KBM-7 (cell line): ENCODE data around the gene CAPN11.
"Not testable (repeated sequence)": the region's sequence is repeated elsewhere in the genome, so short reads cannot be mapped to it uniquely, and the experiment has no call there.

Source experiments
- DNase-seq: peaks from one replicate; pipeline ENCODE4 v3.0.0-alpha.2; 2015
- in situ Hi-C: fragments of 300-500 bp; cut with MboI; formaldehyde crosslinking; loops from 2 replicates; pipeline ENCODE4 v1.14.3; 2020; ENCODE audit warnings: low sequenced_read_pairs, low pct_unique_long_range_greater_than_20kb, mixed read lengths

The CAPN11 gene

GRCh38 chr6:44221291-44221960, 62.8 kb downstream of the CAPN11 start:
- in situ Hi-C loops = no loop called here
- DNase-seq = peak; percentile 83

- DNase-seq = no peak
- in situ Hi-C loops = no loop called here
Measured at GRCh38 chr6:44221961-44222335, 63.3 kb downstream of the CAPN11 start.

GRCh38 chr6:44222486-44223318, 64.1 kb downstream of the CAPN11 start:
- in situ Hi-C loops = no loop called here
- DNase-seq = peak; percentile 45

- in situ Hi-C loops = no loop called here
- peak; percentile 75 for DNase-seq
Measured at GRCh38 chr6:44223319-44224028, 64.9 kb downstream of the CAPN11 start, which contains the start of gene SLC29A1. SLC29A1 (plus strand) TSS chr6:44223595; CDS start chr6:44227314, 3,719 bp downstream.

- in situ Hi-C loops = no loop called here
- peak; percentile 42 for DNase-seq
Measured at GRCh38 chr6:44224029-44224964, 65.7 kb downstream of the CAPN11 start.

GRCh38 chr6:44224965-44225305, 66.3 kb downstream of the CAPN11 start:
- in situ Hi-C loops = no loop called here
- no peak for DNase-seq

- in situ Hi-C loops = no loop called here
- DNase-seq = peak; percentile 18
Measured at GRCh38 chr6:44225579-44226325, 67.1 kb downstream of the CAPN11 start.

- peak; percentile 38 for DNase-seq
Measured at GRCh38 chr6:44226368-44227147, 67.9 kb downstream of the CAPN11 start.

GRCh38 chr6:44227148-44227793, 68.7 kb downstream of the CAPN11 start:
- in situ Hi-C loops = no loop called here
- no peak for DNase-seq

More at GRCh38 chr6:44226368-44227147, 67.9 kb downstream of the CAPN11 start:
- in situ Hi-C loops = no loop called here

GRCh38 chr6:44228031-44228430, 69.4 kb downstream of the CAPN11 start:
- in situ Hi-C loops = no loop called here
- DNase-seq = no peak

- in situ Hi-C loops = no loop called here
- DNase-seq = no peak
Measured at GRCh38 chr6:44228433-44228832, 69.8 kb downstream of the CAPN11 start.

GRCh38 chr6:44228836-44229235, 70.2 kb downstream of the CAPN11 start:
- in situ Hi-C loops = no loop called here
- no peak for DNase-seq

GRCh38 chr6:44229376-44230033, 70.9 kb downstream of the CAPN11 start:
- no peak for DNase-seq
- in situ Hi-C loops = loop anchor here (10.0 kb wide), 1 partner anchor 55 kb away; no protein-coding TSS in a partner anchor

GRCh38 chr6:44230034-44230675, 71.5 kb downstream of the CAPN11 start:
- no peak for DNase-seq
- in situ Hi-C loops = loop anchor here (10.0 kb wide), 1 partner anchor 55 kb away; no protein-coding TSS in a partner anchor

GRCh38 chr6:44231426-44231825, 72.8 kb downstream of the CAPN11 start:
- DNase-seq = not testable (repeated sequence)
- in situ Hi-C loops = loop anchor here (10.0 kb wide), 1 partner anchor 57 kb away; no protein-coding TSS in a partner anchor
